ENCODE measurements around the gene MAP3K9. TPM values are rescaled to one million over a fixed set of nuclear protein-coding genes. Genes with fewer than 3 reads are reported as not detected.

Gene MAP3K9
- total RNA-seq, 1 experiment from 2014 or later: 12.6 TPM

DNA sequence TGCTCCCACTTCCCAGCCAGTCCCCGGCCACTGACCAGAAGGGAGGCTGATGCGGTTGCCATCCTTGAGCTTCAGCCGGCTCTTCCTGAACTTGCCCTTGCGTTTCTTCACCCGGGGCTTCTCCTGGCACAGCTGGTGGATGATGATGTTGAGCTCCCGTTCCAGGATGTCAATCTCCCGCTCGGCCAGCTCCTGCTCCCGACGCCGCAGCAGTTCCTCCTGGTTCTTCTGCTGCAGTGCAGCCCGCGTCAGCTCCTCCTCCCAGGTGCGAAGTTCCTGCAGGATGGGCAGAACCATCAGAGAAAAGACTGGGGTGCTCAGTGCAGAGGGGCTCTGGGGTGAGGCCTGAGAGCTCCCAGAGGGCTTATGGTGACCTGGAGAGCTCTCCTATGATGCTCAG, 67.0 kb downstream of the MAP3K9 start:
- no peak overlapping the region for H3K4me3 ChIP-seq (ENCODE audit: insufficient read depth, low read depth, low read length)
- no peaks in the 10 kb centered on the region for H3K27me3 ChIP-seq (ENCODE audit: control insufficient read depth, insufficient read depth, low read length)
- no peak for DNase-seq
- peaks cover 15% of the 10 kb centered on the region for H3K36me3 ChIP-seq (replicated peaks; ENCODE audit: control insufficient read depth, insufficient read depth, low read length)

DNA sequence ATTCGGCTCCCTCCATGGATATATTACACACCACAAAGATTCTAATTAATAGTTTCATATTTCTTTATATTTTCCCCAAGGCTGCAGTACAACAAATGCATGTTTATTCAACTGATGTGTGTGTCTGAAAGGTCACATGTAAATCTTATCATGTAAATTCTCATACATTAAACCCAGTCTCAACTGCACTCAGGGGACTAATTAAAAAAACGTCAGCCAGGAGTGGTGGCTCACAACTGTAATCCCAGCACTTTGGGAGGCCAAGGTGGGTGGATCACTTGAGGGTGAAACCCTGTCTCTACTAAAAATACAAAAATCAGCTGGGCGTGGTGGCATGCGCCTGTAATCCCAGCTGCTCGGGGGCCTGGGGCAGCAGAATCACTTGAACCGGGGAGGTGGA, 67.8 kb downstream of the MAP3K9 start:
- Histone ChIP-seq H3K4me3 (ENCODE audit: insufficient read depth, low read depth, low read length) (no peak overlapping the region), H3K27me3 (ENCODE audit: control insufficient read depth, insufficient read depth, low read length) (no peaks in the 10 kb centered on the region), H3K36me3 (replicated peaks; ENCODE audit: control insufficient read depth, insufficient read depth, low read length) (peaks cover 22% of the 10 kb centered on the region)
- DNase-seq: no peak

DNA sequence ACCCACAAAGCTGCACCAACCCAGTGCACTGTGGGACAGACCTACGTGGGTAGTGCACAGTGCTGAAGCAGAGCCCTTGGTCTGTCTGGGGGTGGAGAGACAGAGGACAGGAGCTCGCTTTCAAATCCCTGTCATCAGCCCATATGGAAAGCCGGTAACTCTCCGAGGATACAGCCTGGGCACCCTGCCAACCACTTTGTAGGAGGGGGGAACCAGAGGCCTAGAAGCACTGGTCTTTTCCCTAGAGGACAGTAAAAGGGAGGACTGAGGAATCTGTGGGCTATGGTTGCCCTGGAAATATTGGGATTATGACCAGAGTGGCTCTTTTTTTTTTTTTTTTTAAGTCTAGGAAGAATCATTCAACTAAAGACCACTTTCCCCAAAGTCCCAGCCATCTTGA, 74.3 kb downstream of the MAP3K9 start:
- DNase-seq: no peak
- H3K36me3 ChIP-seq (replicated peaks; ENCODE audit: control insufficient read depth, insufficient read depth, low read length): peaks cover 30% of the 10 kb centered on the region
- no peak overlapping the region for H3K4me3 ChIP-seq (ENCODE audit: insufficient read depth, low read depth, low read length)

DNA sequence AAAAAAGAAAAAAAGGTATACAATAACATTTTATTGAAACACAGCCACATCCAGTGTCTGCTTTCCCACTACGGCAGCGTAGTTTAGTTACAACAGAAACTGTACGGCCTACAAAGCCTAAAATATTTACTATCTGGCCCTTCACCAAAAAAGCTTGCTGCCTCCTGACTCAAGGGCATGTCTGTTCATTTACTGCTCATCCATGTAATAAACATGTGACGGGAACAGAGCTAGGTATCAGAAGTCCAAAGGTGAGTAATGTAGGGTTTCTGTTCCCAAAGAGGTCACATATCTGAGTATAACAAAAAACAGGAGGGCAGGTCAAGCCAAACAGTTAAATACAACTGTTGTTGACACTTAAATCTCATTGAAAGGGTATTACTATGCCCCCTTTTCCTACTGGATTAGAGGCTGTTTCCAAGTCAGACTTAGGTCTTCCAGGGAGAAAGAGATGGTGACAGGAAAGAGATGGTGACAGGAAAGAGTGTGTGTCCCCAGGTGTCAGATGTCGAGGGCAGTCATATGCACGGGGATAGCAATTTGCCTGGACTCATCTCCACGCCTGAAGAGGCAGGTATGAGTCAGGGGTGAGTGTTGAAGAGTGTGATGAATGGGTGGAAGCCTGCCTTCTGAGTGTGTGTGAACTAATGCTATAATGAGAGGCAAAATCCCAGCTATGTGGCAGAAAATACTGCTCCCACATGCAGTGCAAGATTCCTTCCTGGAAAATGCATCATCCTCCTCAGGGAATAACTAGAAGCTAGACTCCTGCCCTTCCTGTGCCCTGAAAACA, 77.7 kb downstream of the MAP3K9 start:
- no peak overlapping the region for H3K4me3 ChIP-seq (ENCODE audit: insufficient read depth, low read depth, low read length)
- peaks cover 17% of the 10 kb centered on the region for H3K36me3 ChIP-seq (replicated peaks; ENCODE audit: control insufficient read depth, insufficient read depth, low read length)
- DNase-seq: no peak
- no peaks in the 10 kb centered on the region for H3K27me3 ChIP-seq (ENCODE audit: control insufficient read depth, insufficient read depth, low read length)

More for the DNA sequence above, 74.3 kb downstream of the MAP3K9 start:
- no peaks in the 10 kb centered on the region for H3K27me3 ChIP-seq (ENCODE audit: control insufficient read depth, insufficient read depth, low read length)

DNA sequence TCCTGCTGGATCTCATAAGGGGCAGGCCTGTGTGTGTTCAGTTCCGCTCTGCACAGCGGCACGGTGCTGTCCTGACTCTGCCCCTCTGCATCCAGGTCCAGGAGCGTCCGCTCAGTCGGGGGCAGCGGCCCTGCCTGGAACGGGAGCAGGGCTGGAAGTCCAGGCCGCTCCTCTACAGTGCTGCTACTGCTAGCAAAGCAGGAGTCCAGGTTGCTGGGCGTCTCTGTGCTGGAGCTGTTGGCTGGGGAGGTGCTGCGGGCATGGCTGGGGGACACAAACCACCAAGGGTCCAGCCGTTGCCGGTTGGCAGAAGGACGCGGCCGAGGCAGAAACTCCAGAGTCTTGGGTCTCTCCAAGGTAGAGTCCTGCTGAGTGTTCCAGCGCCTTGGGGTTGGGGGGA, 78.9 kb downstream of the MAP3K9 start:
- Histone ChIP-seq H3K27me3 (ENCODE audit: control insufficient read depth, insufficient read depth, low read length) (no peaks in the 10 kb centered on the region), H3K4me3 (ENCODE audit: insufficient read depth, low read depth, low read length) (no peak overlapping the region), H3K36me3 (replicated peaks; ENCODE audit: control insufficient read depth, insufficient read depth, low read length) (peaks cover 16% of the 10 kb centered on the region)
- no peak for DNase-seq

DNA sequence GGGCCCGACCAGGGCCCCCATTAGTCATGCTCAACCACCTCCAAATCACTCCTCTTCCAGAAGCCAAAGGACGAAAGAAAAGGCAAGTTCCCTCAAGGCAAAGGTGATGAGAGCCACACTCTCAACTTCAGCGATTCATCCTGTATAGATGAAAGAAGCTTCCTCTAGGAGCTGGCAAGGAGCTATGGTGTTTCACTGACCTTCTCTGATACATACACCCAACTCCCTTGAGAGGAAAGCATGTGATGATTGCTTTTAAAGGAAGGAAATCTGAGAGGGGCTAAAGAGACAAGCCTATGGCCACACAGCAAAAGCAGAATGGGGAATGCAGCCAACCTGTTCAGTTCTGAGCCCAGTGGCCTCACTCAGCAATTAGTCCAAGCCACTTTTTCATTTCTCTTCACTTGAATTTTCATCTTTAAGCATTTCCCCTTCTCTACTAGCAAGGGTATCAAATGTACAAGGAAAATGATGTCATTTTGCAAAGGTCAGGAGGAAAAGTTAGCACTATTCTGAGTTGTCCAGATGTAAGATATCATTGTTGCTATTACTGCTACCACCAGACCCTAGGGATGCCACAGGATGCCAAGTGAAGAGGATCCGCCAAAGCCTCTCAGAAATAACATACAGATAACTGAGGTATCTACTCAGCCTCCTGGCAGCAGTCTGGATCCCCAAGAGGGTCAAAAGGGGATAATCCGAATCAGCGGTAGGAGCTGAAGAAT, 82.5 kb downstream of the MAP3K9 start:
- Histone ChIP-seq H3K36me3 (replicated peaks; ENCODE audit: control insufficient read depth, insufficient read depth, low read length) (peaks cover 7% of the 10 kb centered on the region), H3K27me3 (ENCODE audit: control insufficient read depth, insufficient read depth, low read length) (no peaks in the 10 kb centered on the region), H3K4me3 (ENCODE audit: insufficient read depth, low read depth, low read length) (no peak overlapping the region)
- DNase-seq: no peak

DNA sequence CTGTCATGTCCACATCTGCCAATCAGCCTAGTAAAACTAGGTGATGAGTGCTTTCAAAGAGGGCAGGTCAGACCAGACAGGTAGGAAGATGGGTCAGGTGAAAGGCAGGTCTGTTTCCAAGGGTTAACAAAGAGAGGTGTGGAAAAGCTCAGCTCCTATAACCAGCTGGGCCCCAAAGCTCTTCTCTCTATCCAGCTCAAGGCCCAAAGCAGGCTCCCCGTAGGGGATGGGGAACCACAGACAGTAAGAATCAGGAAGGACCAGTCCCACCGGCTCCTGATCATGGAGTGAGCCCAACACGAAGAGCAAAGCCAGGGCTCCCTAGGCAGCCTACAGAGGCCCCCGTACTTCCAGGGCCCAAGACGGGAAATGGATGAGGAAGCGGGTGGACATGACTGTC, 84.4 kb downstream of the MAP3K9 start:
- H3K27me3 ChIP-seq (ENCODE audit: control insufficient read depth, insufficient read depth, low read length): no peaks in the 10 kb centered on the region
- DNase-seq: no peak
- peaks cover 4% of the 10 kb centered on the region for H3K36me3 ChIP-seq (replicated peaks; ENCODE audit: control insufficient read depth, insufficient read depth, low read length)
- no peak overlapping the region for H3K4me3 ChIP-seq (ENCODE audit: insufficient read depth, low read depth, low read length)

DNA sequence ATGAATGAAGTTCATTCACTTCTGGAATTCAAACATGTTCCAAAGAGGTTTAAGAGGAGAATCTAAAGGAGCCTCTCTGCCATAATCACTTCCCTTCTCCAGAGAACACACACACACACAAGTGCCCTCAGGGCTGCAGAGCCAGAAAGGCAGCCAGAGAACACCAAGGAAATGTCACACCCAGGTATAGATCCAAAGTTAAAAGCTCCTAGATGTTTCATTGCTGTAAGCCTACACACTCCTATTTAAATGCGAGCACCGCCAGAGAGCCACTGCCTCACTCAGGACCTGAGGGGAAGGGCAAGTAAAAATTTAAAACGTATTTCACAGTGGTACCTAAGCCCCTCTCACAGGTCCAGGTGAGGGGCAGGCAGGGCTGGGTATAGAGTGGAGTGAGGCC, 85.2 kb downstream of the MAP3K9 start:
- H3K4me3 ChIP-seq (ENCODE audit: insufficient read depth, low read depth, low read length): no peak overlapping the region
- DNase-seq: no peak
- H3K36me3 ChIP-seq (replicated peaks; ENCODE audit: control insufficient read depth, insufficient read depth, low read length): no peaks in the 10 kb centered on the region
- H3K27me3 ChIP-seq (ENCODE audit: control insufficient read depth, insufficient read depth, low read length): no peaks in the 10 kb centered on the region

DNA sequence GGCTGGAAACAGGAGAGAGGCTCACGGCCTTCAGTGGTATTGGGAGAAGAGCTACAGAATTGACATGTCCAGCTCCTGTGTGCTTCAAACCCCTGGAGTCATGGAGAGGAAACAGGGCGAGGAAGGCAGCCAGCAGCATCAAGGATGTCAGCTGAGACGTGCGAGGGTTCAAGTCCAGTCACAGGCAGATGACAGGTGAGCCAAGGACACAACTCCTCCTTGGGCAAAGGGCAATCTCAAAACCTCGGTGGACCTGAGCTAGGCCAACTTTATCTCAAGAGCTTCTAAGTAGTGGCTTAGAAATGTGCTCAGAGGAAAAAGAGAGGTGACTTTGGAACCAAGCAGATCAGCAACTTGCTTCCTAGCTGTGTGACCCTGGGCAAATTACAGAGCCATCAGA, 86.0 kb downstream of the MAP3K9 start:
- H3K27me3 ChIP-seq (ENCODE audit: control insufficient read depth, insufficient read depth, low read length): no peaks in the 10 kb centered on the region
- no peak for DNase-seq
- H3K4me3 ChIP-seq (ENCODE audit: insufficient read depth, low read depth, low read length): no peak overlapping the region
- H3K36me3 ChIP-seq (replicated peaks; ENCODE audit: control insufficient read depth, insufficient read depth, low read length): no peaks in the 10 kb centered on the region

DNA sequence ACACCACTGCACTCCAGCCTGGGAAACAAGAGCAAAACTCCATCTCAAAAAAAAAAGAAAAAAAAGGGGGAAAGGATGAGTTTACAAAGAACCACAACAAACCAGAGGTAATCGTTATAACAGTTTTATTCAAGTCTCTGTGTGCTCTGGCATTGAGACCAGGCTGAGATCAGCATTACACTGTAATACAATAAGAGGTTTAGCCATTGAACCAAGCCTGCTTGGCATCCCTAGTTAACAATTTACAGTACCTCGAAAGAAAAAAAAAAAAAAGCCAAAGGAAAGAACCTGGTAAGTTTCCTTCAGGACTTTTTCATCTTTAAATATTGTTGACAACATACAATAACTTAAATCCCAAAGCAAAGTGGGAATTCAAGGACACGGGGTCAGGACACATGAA, 86.9 kb downstream of the MAP3K9 start:
- no peak for DNase-seq
- H3K27me3 ChIP-seq (ENCODE audit: control insufficient read depth, insufficient read depth, low read length): no peaks in the 10 kb centered on the region
- no peak overlapping the region for H3K4me3 ChIP-seq (ENCODE audit: insufficient read depth, low read depth, low read length)
- no peaks in the 10 kb centered on the region for H3K36me3 ChIP-seq (replicated peaks; ENCODE audit: control insufficient read depth, insufficient read depth, low read length)

DNA sequence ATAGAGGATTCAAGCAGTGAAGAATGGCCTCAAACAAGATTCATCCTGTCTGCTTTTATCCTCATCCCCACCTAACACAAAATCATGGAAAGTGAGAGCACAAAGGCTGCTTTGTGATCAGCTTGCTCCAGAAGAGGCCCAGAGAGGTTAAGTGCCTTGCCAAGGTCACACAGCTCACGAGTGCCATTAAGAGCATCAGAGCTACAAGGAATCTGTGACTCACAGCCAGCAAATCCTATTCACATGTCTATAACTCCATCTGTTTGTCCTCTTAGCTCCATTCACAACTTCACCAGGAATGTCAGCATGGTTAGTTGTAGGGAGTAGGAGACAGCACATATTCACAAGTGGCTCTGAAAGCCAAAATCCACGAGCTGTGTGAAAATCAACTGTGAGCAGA, 87.8 kb downstream of the MAP3K9 start:
- no peaks in the 10 kb centered on the region for H3K36me3 ChIP-seq (replicated peaks; ENCODE audit: control insufficient read depth, insufficient read depth, low read length)
- H3K27me3 ChIP-seq (ENCODE audit: control insufficient read depth, insufficient read depth, low read length): no peaks in the 10 kb centered on the region
- no peak for DNase-seq
- H3K4me3 ChIP-seq (ENCODE audit: insufficient read depth, low read depth, low read length): no peak overlapping the region

DNA sequence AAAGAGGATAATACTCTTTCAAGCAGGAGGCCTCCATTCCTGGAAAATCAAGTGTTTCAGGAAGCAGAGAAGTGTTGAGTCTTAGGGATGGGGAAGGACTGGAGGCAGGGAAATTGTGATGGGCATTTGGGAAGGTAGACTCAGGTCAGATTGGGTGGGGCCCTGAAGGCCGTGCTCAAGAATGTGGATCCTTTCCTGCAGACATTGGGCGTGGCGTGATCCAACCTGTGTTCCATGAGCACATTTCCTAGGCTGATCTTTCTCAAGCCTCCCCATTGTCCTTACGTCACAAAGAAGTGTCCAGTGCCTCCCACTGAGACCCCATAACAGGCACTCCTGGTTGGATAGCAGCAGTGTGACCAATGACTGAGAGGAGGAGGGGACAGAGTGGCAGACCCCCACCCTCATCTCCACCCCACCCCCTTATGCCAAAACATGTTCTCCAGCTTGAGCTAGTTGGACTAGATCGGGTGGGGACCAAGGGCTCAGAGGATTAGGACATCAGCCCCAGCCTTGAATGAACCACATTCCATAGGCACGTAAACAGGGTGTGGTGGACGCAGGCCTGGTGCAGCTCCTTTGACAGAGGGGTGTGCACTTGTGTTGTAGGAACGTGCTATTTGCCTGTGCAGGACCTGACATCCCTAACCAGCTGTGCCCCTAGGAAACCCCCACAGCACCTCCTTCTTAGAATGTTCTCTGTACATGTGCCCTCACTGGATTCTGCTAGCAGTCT, 90.8 kb downstream of the MAP3K9 start:
- no peak overlapping the region for H3K4me3 ChIP-seq (ENCODE audit: insufficient read depth, low read depth, low read length)
- no peaks in the 10 kb centered on the region for H3K36me3 ChIP-seq (replicated peaks; ENCODE audit: control insufficient read depth, insufficient read depth, low read length)
- H3K27me3 ChIP-seq (ENCODE audit: control insufficient read depth, insufficient read depth, low read length): no peaks in the 10 kb centered on the region
- DNase-seq: no peak

DNA sequence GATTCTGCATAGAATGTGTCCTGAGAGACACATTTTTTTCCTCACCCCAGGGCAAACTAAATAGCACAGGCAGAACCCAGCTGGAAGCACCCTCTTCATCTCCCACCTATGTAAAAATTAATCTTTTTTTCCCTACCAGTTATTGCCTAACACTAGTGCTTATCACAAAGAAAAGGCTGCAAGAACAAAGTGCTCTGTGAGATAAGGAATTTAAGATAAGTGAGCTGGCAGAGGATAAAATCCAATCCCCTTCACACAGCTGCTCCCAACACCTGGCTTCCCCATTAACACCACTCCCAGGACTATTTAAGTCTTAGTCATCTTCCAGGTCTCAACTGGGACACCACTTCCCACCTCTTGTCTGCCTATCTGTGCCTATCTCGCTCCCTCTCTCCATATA, 92.4 kb downstream of the MAP3K9 start:
- no peak overlapping the region for H3K4me3 ChIP-seq (ENCODE audit: insufficient read depth, low read depth, low read length)
- DNase-seq: no peak
- no peaks in the 10 kb centered on the region for H3K27me3 ChIP-seq (ENCODE audit: control insufficient read depth, insufficient read depth, low read length)
- no peaks in the 10 kb centered on the region for H3K36me3 ChIP-seq (replicated peaks; ENCODE audit: control insufficient read depth, insufficient read depth, low read length)

DNA sequence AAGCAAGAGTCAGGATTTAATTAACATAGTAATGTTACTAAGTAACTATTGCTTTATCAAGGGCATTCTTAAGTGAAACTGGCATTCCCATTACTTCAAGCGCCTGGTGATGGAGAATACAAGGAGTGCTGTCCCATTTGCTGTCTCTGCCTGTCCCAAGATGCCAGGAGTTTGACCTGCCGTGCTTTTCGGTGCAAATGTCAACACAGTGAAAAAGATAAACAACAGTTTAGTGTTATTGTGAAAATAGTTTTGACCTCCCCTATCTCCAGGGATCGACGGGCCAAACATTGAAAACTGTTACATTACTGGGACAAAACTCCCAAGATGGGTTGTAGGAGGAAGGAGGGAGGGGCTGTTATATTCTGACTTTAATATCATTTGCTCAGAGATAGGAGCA, 92.8 kb downstream of the MAP3K9 start:
- Histone ChIP-seq H3K27me3 (ENCODE audit: control insufficient read depth, insufficient read depth, low read length) (no peaks in the 10 kb centered on the region), H3K36me3 (replicated peaks; ENCODE audit: control insufficient read depth, insufficient read depth, low read length) (no peaks in the 10 kb centered on the region), H3K4me3 (ENCODE audit: insufficient read depth, low read depth, low read length) (no peak overlapping the region)
- DNase-seq: no peak

DNA sequence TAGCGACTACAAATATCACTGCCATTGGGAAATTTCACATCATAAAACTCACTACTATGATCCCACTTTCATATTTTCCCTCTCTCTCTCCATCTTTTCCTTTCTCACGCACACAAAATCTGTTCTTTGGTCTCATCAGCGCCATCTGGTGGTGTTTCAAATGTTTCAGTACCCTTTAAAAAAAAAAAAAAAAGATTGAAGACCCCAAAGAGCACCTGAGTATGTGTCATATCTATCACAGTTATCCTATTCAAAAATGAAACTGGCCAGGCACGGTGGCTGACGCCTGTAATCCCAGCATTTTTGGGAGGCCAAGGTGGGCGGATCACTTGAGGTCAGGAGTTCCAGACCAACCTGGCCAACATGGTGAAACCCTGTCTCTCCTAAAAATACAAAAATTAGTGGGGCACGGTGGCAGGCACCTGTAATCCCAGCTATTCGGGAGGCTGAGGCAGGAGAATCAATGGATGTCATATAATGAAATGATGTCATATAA, 95.2 kb downstream of the MAP3K9 start:
- H3K27me3 ChIP-seq (ENCODE audit: control insufficient read depth, insufficient read depth, low read length): no peaks in the 10 kb centered on the region
- DNase-seq: no peak

More for the DNA sequence above, 95.2 kb downstream of the MAP3K9 start:
- Histone ChIP-seq H3K36me3 (replicated peaks; ENCODE audit: control insufficient read depth, insufficient read depth, low read length) (no peaks in the 10 kb centered on the region), H3K4me3 (ENCODE audit: insufficient read depth, low read depth, low read length) (no peak overlapping the region)

Measured in H7 (cell line).